K562 (cell line): ENCODE data around the gene MDH2. TPM values are rescaled to one million over a fixed set of nuclear protein-coding genes. Genes with fewer than 3 reads are reported as not detected.

Source experiments
- ATAC-seq: fragments of 200-7000 bp; cut with Tn5 transposase; 3 replicates; pipeline ENCODE4 v1.9.1; 2020; ENCODE audit warnings: moderate library complexity
- BruUV-seq: library from RNA; stranded (reverse); fragments of 400-500 nt; replicated peaks from 2 replicates; lab custom pipeline; 2021; lab: Mats Ljungman, UMichigan
- CTCF ChIA-PET: fragments of 300-600 bp; formaldehyde crosslinking; extraction: SDS; loops from one replicate; lab custom pipeline; 2021; ENCODE audit warnings: low intra/inter-chr PET ratio; lab: Yijun Ruan, JAX
- POLR2A ChIA-PET: fragments of 300-600, 350-650 bp; sonication (Branson Sonifier 250); formaldehyde crosslinking; extraction: SDS; loops from one replicate; lab custom pipeline; 2021; ENCODE audit warnings: antibody characterized with exemption, inconsistent platforms; lab: Yijun Ruan, JAX
- DNase-seq, 4 experiments: peaks; one replicate each; pipeline versions ENCODE4 v3.0.0 to v3.0.0-alpha.2; 2011 to 2018; ENCODE audit warnings: low spot score in 3 of 4, mixed read lengths in 3 of 4; ENCODE audit errors: extremely low read depth in 1 of 4
- FAIRE-seq: peaks from 2 replicates; lab custom pipeline; 2011; peaks lifted over from hg19 to GRCh38; lab: Jason Lieb, UNC
- H2AFZ ChIP-seq: 2 replicates; pipeline ENCODE4 v1.6.0; 2011; ENCODE audit warnings: low read depth, low read length, control low read depth, inconsistent platforms
- H3K27ac ChIP-seq: fragments of 200-600 bp; 3 replicates; pipeline ENCODE4 v1.8.0; 2011; ENCODE audit warnings: low read depth, mild to moderate bottlenecking, control low read depth, inconsistent platforms, low read length, moderate library complexity, mixed read lengths; ENCODE audit errors: extremely low read depth
- H3K27me3 ChIP-seq, 2 experiments: fragments of 300-600 bp in 1 of 2; 2 replicates in 1 of 2; 3 replicates in 1 of 2; pipeline versions ENCODE4 v1.6.0 to v1.8.0; 2011; ENCODE audit warnings: inconsistent platforms in 2 of 2, low read length in 2 of 2, mild to moderate bottlenecking in 1 of 2, mixed read lengths in 1 of 2, moderate library complexity in 1 of 2; ENCODE audit not compliant: control insufficient read depth in 2 of 2, insufficient read depth in 2 of 2
- H3K36me3 ChIP-seq: fragments of 300-600 bp; 3 replicates; pipeline ENCODE4 v1.8.0; 2011; ENCODE audit warnings: mild to moderate bottlenecking, low read length, inconsistent platforms; ENCODE audit not compliant: control insufficient read depth, insufficient read depth
- H3K4me1 ChIP-seq, 2 experiments: fragments of 200-600 bp in 1 of 2; replicated peaks in 1 of 2; 2 replicates in 1 of 2; 3 replicates in 1 of 2; pipeline versions ENCODE4 v1.5.1 to v1.8.0; 2011; ENCODE audit warnings: inconsistent platforms in 2 of 2, low read length in 2 of 2, mild to moderate bottlenecking in 1 of 2, mixed read lengths in 1 of 2, moderate library complexity in 1 of 2; ENCODE audit not compliant: control insufficient read depth in 2 of 2, insufficient read depth in 2 of 2
- H3K4me2 ChIP-seq: 2 replicates; pipeline ENCODE4 v1.6.1; 2011; ENCODE audit warnings: low read length, control low read depth, inconsistent platforms, mixed read lengths; ENCODE audit not compliant: insufficient read depth
- H3K4me3 ChIP-seq: fragments of 200-600 bp; sonication (generic), shearing (Covaris generic); 2 replicates; pipeline ENCODE4 v1.5.1; 2016; ENCODE audit warnings: control low read depth, inconsistent platforms
- H3K79me2 ChIP-seq: fragments of 200-600 bp; 3 replicates; pipeline ENCODE4 v1.8.0; 2011; ENCODE audit warnings: low read length, inconsistent platforms; ENCODE audit not compliant: control insufficient read depth, insufficient read depth
- H3K9ac ChIP-seq, 2 experiments: 2 replicates each; pipeline versions ENCODE4 v1.6.0 to v1.6.1; 2011; ENCODE audit warnings: low read depth in 2 of 2, low read length in 2 of 2, control low read depth in 1 of 2, inconsistent platforms in 1 of 2, mild to moderate bottlenecking in 1 of 2, mixed read lengths in 1 of 2; ENCODE audit not compliant: insufficient read depth in 1 of 2
- H3K9me1 ChIP-seq: one replicate; pipeline ENCODE4 v1.6.0; 2011; ENCODE audit warnings: inconsistent platforms, mild to moderate bottlenecking, low read length, moderate library complexity; ENCODE audit not compliant: control insufficient read depth, insufficient read depth
- H3K9me3 ChIP-seq: replicated peaks from 2 replicates; pipeline ENCODE4 v1.5.1; 2011; ENCODE audit warnings: low read depth, low read length, inconsistent platforms; ENCODE audit not compliant: control insufficient read depth, insufficient read depth
- H4K20me1 ChIP-seq: replicated peaks from 2 replicates; pipeline ENCODE4 v1.6.1; 2011; ENCODE audit warnings: low read length, inconsistent platforms, mixed read lengths; ENCODE audit not compliant: control insufficient read depth, insufficient read depth
- CBFB ChIP-seq: sonication (generic); formaldehyde crosslinking; IDR thresholded peaks from 2 replicates; pipeline ENCODE4 v1.4.0; 2020; ENCODE audit warnings: mild to moderate bottlenecking, missing genetic modification reagents
- CHD2 ChIP-seq: IDR thresholded peaks from 2 replicates; pipeline ENCODE4 v1.6.1; 2011; ENCODE audit warnings: low read depth, low read length
- CREM ChIP-seq: IDR thresholded peaks from 2 replicates; pipeline ENCODE4 v1.6.1; 2014; ENCODE audit warnings: antibody characterized with exemption, low read depth
- KLF10 ChIP-seq: fragments of 250-450 bp; sonication (Bioruptor Pico); IDR thresholded peaks from 2 replicates; pipeline ENCODE4 v1.6.1; 2021; ENCODE audit warnings: matching md5 sums
- MTF1 ChIP-seq: fragments of 250-450 bp; sonication (Bioruptor Pico); IDR thresholded peaks from 2 replicates; pipeline ENCODE4 v1.9.0; 2021; ENCODE audit warnings: moderate library complexity, mild to moderate bottlenecking, inconsistent platforms, borderline replicate concordance
- NONO ChIP-seq, 2 experiments: fragments of 200-400 bp in 1 of 2; fragments of 450-650 bp in 1 of 2; formaldehyde crosslinking in 1 of 2; IDR thresholded peaks; 2 replicates each; pipeline ENCODE4 v1.6.1; 2017; ENCODE audit warnings: low read depth in 2 of 2, mild to moderate bottlenecking in 2 of 2, moderate library complexity in 2 of 2, low read length in 1 of 2
- RAD21 ChIP-seq, 2 experiments: fragments of 250-450 bp in 1 of 2; fragments of 450-650 bp in 1 of 2; sonication (Bioruptor Pico) in 1 of 2; formaldehyde crosslinking in 1 of 2; IDR thresholded peaks in 1 of 2; conservative IDR thresholded peaks in 1 of 2; 2 replicates each; pipeline versions ENCODE4 v1.4.0 to v1.8.0; 2020 to 2022; ENCODE audit warnings: mild to moderate bottlenecking in 2 of 2, moderate library complexity in 1 of 2
- RB1 ChIP-seq: fragments of 450-650 bp; IDR thresholded peaks from 2 replicates; pipeline ENCODE4 v1.6.1; 2017; ENCODE audit warnings: low read depth, mild to moderate bottlenecking
- RCOR1 ChIP-seq, 2 experiments: IDR thresholded peaks; 2 replicates each; pipeline ENCODE4 v1.6.1; 2012; ENCODE audit warnings: low read depth in 2 of 2, low read length in 2 of 2, borderline replicate concordance in 1 of 2, improper control_type of control experiment in 1 of 2
- SMC3 ChIP-seq: conservative IDR thresholded peaks from 2 replicates; pipeline ENCODE4 v1.6.1; 2011; ENCODE audit warnings: low read depth, low read length, improper control_type of control experiment; ENCODE audit not compliant: insufficient read depth
- TBL1XR1 ChIP-seq, 2 experiments: IDR thresholded peaks; 2 replicates each; pipeline ENCODE4 v1.6.1; 2012; ENCODE audit warnings: improper control_type of control experiment in 2 of 2, low read length in 2 of 2, mild to moderate bottlenecking in 1 of 2
- ZEB2 ChIP-seq: fragments of 450-650 bp; IDR thresholded peaks from 2 replicates; pipeline ENCODE4 v1.6.1; 2016
- ZNF263 ChIP-seq: sonication (generic); formaldehyde crosslinking; IDR thresholded peaks from 2 replicates; pipeline ENCODE4 v1.8.0; 2022; ENCODE audit warnings: mild to moderate bottlenecking, missing genetic modification reagents, borderline replicate concordance
- ZNF384 ChIP-seq: IDR thresholded peaks from 2 replicates; pipeline ENCODE4 v1.6.1; 2012; ENCODE audit warnings: low read depth, low read length, improper control_type of control experiment
- ZNF41 ChIP-seq: fragments of 250-450 bp; sonication (Bioruptor Pico); conservative IDR thresholded peaks from 2 replicates; pipeline ENCODE4 v1.4.0; 2020; ENCODE audit warnings: mild to moderate bottlenecking
- WGBS: fragments of 100-300 bp; shearing (Covaris generic); methylation state at CpG from one replicate; pipeline ENCODE4 v1.1.6; 2016; ENCODE audit warnings: low coverage, mixed read lengths; ENCODE audit not compliant: insufficient coverage; ENCODE audit errors: missing lambda C conversion rate; 5-methylcytosine and 5-hydroxymethylcytosine counted together
- in situ Hi-C: fragments of 300-500 bp; cut with MboI; formaldehyde crosslinking; loops from 4 replicates; pipeline ENCODE4 v1.15.0; 2018; ENCODE audit warnings: inconsistent platforms, mixed read lengths
- intact Hi-C: fragments of 100-400 bp; cut with micrococcal nuclease; formaldehyde crosslinking; loops from 2 replicates; pipeline ENCODE4 v1.14.2; 2022
- polyA plus RNA-seq, 8 experiments: library from polyadenylated mRNA; depleted of rRNA in 4 of 8; stranded (reverse) in 5 of 8; unstranded in 3 of 8; fragments of >200 nt; fragmentation: Nextera tagmentation in 2 of 8; fragmentation: Illumina TruSeq in 1 of 8; extraction: Ambion mirVana in 2 of 8; extraction: Trizol in 1 of 8; gene quantifications; 2 replicates each; pipeline versions ENCODE4 v1.2.1 to v1.2.3, GENCODE V29; 2011 to 2014; ENCODE audit warnings: inconsistent platforms in 1 of 8, missing spikeins in 1 of 8
- total RNA-seq, 7 experiments: library from RNA; depleted of rRNA in 6 of 7; stranded (reverse); fragments of >200 nt in 6 of 7; fragmentation: Illumina TruSeq in 2 of 7; extraction: Trizol in 2 of 7; gene quantifications; 2 replicates each; pipeline versions ENCODE4 v1.2.1 to v1.2.3, GENCODE V29; 2011 to 2021; ENCODE audit warnings: low replicate concordance in 1 of 7
- TF ChIP-seq, protein P1 (sequence below): fragments of 250-450 bp; sonication (Bioruptor Pico); IDR thresholded peaks from 2 replicates; pipeline ENCODE4 v1.4.0; 2020; ENCODE audit warnings: mild to moderate bottlenecking
- TF ChIP-seq, protein P2 (sequence below): fragments of 450-650 bp; IDR thresholded peaks from 2 replicates; pipeline ENCODE4 v1.6.1; 2016; ENCODE audit warnings: missing biosample characterization, missing genetic modification characterization

Gene MDH2
- total and polyA plus RNA-seq, 9 of the 15 experiments (the other 6 are each of a cell fraction or from before 2014, with no cell fraction given) = 106 to 701 (median 242) TPM

DNA sequence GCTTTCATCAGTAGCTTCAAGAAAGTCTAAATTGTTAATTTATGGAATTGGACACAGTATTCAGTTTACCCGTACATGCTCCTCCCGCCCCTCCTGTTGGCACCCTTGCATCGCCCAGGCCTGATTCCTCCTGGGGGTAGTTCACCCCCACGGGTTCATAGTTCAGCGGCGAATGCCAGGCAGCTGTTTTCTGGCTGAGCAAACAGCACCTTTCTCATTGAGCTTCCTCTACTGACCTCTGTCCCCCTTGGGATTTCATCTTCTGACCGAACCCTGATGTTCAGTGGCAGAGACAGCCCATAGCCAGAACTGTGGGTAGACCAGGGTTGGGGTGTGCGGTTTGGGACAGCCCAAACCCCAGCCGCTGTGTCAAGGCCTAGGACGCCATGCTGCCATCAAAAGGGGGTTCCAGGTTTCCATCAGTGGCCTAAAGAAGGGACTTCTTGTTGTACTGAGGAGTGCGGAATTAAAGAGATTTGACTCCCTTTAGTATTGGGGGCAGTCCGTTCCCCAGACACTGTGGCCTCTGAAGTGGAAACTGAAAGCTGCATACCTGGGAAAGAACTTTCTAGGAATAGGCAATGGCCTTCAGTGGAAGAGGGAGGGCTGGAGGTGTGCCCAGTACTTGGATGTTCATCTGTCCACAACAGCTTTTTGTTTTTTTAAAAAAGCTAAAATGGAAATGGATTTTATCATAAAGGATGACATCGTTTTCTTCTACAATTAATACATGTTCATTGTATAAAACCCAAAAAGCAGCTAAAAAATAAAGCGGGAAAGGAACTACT, 19.0 kb downstream of the MDH2 start (continued):
- TF ChIP-seq, protein P1, sequence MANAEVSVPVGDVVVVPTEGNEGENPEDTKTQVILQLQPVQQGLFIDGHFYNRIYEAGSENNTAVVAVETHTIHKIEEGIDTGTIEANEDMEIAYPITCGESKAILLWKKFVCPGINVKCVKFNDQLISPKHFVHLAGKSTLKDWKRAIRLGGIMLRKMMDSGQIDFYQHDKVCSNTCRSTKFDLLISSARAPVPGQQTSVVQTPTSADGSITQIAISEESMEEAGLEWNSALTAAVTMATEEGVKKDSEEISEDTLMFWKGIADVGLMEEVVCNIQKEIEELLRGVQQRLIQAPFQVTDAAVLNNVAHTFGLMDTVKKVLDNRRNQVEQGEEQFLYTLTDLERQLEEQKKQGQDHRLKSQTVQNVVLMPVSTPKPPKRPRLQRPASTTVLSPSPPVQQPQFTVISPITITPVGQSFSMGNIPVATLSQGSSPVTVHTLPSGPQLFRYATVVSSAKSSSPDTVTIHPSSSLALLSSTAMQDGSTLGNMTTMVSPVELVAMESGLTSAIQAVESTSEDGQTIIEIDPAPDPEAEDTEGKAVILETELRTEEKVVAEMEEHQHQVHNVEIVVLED (CRISPR knock-in tag) = no peak
- TF ChIP-seq, all 486 proteins: peak for 5

DNA sequence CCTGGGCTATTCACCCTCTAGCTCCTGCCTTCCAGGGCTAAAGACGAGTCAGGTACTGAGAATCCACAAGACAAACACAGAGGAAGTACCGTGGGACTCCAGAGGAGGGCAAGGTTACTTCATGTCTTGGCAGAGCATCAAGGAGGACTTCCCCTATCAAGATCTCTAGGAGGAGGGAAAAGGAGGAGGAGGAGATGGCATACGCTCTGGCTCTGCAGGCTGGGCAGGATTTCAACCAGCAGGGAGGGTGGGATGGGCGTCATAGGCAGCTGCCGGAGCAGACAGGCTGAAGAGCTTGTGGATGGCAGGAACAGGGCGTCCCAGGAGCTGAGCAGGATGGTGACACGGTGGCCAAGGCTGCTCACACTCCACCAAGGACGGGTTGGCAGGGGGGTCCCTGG, 21.3 kb downstream of the MDH2 start:
- Histone ChIP-seq H3K79me2 (no peaks in the 10 kb centered on the region), H3K4me2 (no peak overlapping the region), H3K4me1 (peaks cover 0 to 35% of the 10 kb centered on the region in 2 experiments; a peak in 2 of 5 replicates), H3K9ac (no peak overlapping the region), H3K4me3 (no peak overlapping the region), H3K9me3 (no peaks in the 10 kb centered on the region; the same call in 1 of the 2 replicates), H3K36me3 (peaks cover 29% of the 10 kb centered on the region; the same call in 2 of the 3 replicates), H3K27ac (no peak overlapping the region), H4K20me1 (no peaks in the 10 kb centered on the region), H3K9me1 (no peaks in the 10 kb centered on the region), H3K27me3 (no peaks in the 10 kb centered on the region), H2AFZ (no peak overlapping the region)
- BruUV-seq = no TSS peak
- WGBS = 32% methylated on average over 8 of the region's 8 CpGs
- DNase-seq (peak; percentile 39 to 66 (median 46)), ATAC-seq (peak; percentile 80), FAIRE-seq (peak; percentile 65)
- intact Hi-C loops = loop anchor here (1.0 kb wide), 1 partner anchor 61 kb away; no protein-coding TSS in a partner anchor
- in situ Hi-C loops = no loop called here
- POLR2A ChIA-PET = interaction anchor here (0.6 to 4.1 kb wide), 13 partner anchors 8 to 195 kb away, joined by 3 to 21 read pairs (median 3); partner anchors contain the start of genes MDH2 and STYXL1
- CTCF ChIA-PET = interaction anchor here (0.5 to 1.2 kb wide), 4 partner anchors 62 to 246 kb away, joined by 3 to 7 read pairs (median 3); no protein-coding TSS in a partner anchor
- TF ChIP-seq KLF10 (CRISPR knock-in tag) = no peak
- peak; percentile 43; the same call in 1 of the 2 replicates for TF ChIP-seq ZNF384
- peak; percentile 99 for TF ChIP-seq ZNF263 (CRISPR knock-in tag)
- peak; percentile 80 to 91 for TF ChIP-seq RAD21 (CRISPR knock-in tag; conservative IDR thresholded peaks at IDR 0.05 in 1 of 2, IDR thresholded peaks at IDR 0.05 in 1 of 2)
- no peak for TF ChIP-seq CHD2
- TF ChIP-seq MTF1 (CRISPR knock-in tag) = no peak
- TF ChIP-seq RB1 = peak; percentile 46; the same call in 1 of the 2 replicates
- TF ChIP-seq TBL1XR1 (IDR thresholded peaks at IDR 0.05; ENCODE audit: low read length in 2 of 2) = peak in 1 of 2 experiments; percentile 26; a peak in 1 of 4 replicates
- TF ChIP-seq CBFB (CRISPR knock-in tag) = no peak
- peak; percentile 33; the same call in 1 of the 2 replicates for TF ChIP-seq SMC3
- TF ChIP-seq ZNF41 (CRISPR knock-in tag) = no peak
- no peak for TF ChIP-seq NONO (IDR thresholded peaks at IDR 0.05; ENCODE audit: low read depth in 2 of 2, low read length in 1 of 2)
- TF ChIP-seq, protein P2, sequence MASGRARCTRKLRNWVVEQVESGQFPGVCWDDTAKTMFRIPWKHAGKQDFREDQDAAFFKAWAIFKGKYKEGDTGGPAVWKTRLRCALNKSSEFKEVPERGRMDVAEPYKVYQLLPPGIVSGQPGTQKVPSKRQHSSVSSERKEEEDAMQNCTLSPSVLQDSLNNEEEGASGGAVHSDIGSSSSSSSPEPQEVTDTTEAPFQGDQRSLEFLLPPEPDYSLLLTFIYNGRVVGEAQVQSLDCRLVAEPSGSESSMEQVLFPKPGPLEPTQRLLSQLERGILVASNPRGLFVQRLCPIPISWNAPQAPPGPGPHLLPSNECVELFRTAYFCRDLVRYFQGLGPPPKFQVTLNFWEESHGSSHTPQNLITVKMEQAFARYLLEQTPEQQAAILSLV (tag) = no peak
- peak; percentile 29; the same call in 1 of the 2 replicates for TF ChIP-seq CREM
- 0 out of 2 replicates have a peak, but pooled peaks have one; percentile 14 for TF ChIP-seq ZEB2
- peak in 1 of 2 experiments; percentile 64; a peak in 2 of 4 replicates for TF ChIP-seq RCOR1 (IDR thresholded peaks at IDR 0.05; ENCODE audit: borderline replicate concordance in 1 of 2, low read depth in 2 of 2, low read length in 2 of 2)
